Breast epithelium (tissue), 3 donors: ENCODE measurements around the gene GLE1.

Source experiments
- CTCF ChIP-seq, 3 donors: fragments of 450-650 bp; IDR thresholded peaks; one replicate each; pipeline ENCODE4 v1.5.1; 2016 to 2017; ENCODE audit warnings: antibody characterized with exemption in 3 of 3, mild to moderate bottlenecking in 3 of 3, moderate library complexity in 3 of 3
- POLR2A ChIP-seq: fragments of 450-650 bp; IDR thresholded peaks from one replicate; pipeline ENCODE4 v1.6.1; 2016; ENCODE audit warnings: antibody characterized with exemption, mild to moderate bottlenecking, moderate library complexity

GRCh38 chr9:128540634-128541360 lies 36.3 kb downstream of the GLE1 start:
- TF ChIP-seq CTCF (IDR thresholded peaks at IDR 0.05) (no peak), POLR2A (no peak)
